Measurements from ENCODE around the gene KANK2.

KANK2 gene

DNA sequence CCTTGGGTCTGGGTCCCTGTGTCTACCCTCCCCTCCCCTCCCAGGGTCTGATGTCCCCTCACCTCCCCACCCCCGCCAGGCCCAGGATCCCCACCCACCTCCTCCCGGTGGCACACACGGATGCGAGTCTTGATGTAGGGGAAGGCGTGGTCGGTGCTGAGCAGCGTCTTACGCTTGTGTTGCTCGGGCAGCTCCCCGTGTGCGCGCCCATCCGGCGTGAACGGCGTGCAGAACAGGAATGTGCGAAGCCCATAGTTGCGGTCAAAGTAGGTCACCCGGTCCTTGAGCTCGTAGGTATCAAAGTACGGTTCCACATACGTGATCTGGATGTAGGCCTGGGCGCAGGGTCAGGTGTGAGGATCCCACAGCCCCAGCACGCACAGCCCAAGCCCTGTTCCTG lies 4.4 kb upstream of the KANK2 start:
- TF ChIP-seq, protein P1, sequence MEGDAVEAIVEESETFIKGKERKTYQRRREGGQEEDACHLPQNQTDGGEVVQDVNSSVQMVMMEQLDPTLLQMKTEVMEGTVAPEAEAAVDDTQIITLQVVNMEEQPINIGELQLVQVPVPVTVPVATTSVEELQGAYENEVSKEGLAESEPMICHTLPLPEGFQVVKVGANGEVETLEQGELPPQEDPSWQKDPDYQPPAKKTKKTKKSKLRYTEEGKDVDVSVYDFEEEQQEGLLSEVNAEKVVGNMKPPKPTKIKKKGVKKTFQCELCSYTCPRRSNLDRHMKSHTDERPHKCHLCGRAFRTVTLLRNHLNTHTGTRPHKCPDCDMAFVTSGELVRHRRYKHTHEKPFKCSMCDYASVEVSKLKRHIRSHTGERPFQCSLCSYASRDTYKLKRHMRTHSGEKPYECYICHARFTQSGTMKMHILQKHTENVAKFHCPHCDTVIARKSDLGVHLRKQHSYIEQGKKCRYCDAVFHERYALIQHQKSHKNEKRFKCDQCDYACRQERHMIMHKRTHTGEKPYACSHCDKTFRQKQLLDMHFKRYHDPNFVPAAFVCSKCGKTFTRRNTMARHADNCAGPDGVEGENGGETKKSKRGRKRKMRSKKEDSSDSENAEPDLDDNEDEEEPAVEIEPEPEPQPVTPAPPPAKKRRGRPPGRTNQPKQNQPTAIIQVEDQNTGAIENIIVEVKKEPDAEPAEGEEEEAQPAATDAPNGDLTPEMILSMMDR (conservative IDR thresholded peaks at IDR 0.05), result no peak

DNA sequence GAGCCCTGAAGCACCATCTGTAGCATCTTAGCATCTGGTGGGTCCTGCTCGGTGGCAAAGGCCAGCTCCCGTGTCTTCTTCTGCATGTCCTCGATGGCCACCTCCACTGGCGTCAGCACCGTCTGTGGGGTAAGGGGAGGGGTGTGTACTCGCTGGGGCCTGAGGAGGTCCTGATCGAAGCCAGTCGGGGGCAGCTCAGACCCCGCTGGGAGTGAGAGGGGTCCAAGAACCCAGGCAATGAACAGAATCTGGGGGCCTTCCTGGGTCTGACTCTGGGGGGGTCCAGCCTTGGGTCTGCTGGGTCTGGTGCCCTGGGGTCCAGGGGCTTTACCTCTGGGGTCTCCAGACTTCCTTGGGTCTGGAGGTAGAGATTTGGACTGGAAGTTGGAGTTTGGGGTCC lies 3.6 kb upstream of the KANK2 start:
- TF ChIP-seq, protein P1 (conservative IDR thresholded peaks at IDR 0.05), result no peak
- no peak overlapping the region for H3K27ac ChIP-seq

More for the DNA sequence above, 4.4 kb upstream of the KANK2 start:
- no peak overlapping the region for H3K27ac ChIP-seq

DNA sequence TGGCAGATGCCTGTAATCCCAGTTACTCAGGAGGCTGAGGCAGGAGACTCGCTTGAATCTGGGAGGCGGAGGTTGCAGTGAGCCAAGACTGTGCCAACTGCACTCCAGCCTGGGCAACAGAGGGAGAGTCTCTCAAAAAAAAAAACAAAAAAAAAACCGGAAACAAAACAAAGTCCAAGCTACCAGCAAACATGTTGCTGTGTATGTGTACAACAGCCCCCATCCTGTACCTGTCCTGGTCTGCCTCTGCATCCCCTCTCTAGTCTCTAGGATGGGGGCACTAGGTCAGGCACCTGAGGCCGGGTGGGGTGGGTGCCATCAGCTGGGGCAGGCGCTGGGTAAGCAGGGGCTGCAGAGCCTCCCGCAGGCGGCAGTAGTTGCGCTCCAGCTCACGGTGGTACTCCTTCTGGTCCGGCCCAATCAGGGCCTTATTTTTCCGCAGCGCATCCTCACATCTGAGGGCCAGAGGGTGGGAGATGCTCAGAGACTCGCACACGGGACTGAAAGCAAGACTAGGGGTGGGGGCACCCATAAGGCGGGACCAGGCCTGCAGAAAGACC lies 2.8 kb upstream of the KANK2 start:
- no peak overlapping the region for H3K27ac ChIP-seq
- TF ChIP-seq, protein P1 (conservative IDR thresholded peaks at IDR 0.05), result no peak

DNA sequence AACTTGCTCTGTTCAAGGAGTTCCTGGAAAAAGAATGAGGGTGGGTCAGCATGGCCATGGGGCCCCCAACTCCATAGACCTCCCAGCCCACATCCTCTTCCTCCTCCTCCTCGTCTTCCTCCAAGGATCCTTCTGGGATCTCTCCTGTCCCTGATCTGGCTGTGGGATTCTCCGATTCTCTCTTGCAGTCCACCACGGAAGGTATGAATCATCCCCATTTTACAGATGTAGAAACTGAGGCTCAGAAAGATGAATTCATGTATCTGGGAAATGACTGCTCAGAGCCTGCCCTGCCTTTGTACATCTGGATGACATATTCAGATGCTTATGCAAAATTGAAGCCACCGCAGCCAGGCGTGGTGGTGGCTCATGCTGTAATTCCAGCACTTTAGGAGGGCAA lies 2.2 kb upstream of the KANK2 start:
- peak overlapping the region; percentile 73; the same call in 1 of the 2 replicates for H3K27ac ChIP-seq
- TF ChIP-seq, protein P1 (conservative IDR thresholded peaks at IDR 0.05), result no peak

DNA sequence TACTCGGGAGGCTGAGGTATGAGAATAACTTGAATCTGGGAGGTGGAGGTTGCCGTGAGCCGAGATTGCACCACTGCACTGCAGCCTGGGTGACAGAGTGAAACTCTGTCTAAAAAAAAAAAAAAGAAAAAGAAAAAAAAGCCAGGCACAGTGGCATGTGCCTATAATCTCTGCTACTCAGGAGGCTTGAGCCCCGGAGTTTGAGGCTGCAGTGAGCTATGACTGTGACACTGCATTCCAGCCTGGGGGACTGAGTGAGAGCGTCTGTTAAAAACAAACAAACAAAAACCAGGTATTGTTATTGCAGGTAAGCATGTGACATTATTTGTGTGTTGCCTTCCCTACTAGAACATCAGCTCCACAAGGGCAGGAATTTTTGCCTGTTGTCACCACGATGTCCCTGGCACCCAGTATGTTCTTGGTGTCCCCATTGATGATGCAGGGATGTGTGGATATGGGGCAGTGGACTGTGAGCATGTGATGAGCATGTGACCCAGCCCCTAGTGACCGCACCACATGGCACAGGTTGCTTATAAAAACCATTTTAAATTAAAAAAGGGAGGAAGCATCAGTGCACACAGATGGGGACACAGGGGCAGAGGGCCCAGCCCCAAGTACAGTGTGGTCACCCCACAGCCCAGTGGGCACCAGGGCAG lies 1.6 kb upstream of the KANK2 start:
- TF ChIP-seq, protein P1 (conservative IDR thresholded peaks at IDR 0.05), result no peak
- H3K27ac ChIP-seq, result peak overlapping the region; percentile 73

DNA sequence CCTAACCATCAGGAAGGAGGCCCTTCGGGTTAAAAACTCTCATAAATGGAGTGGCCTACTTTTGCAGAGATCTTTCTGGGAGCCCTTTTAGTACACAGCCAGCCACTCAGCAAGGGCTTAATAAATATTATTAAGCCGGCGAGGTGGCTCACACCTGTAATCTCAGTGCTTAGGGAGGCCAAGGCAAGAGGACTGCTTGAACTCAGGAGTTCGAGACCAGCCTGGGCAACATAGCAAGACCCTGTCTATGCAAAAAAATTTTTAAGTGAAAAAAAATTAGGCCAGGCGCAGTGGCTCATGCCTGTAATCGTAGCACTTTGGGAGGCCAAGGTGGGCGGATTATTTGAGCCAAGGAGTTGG lies 810 bp upstream of the KANK2 start:
- H3K27ac ChIP-seq, result peak overlapping the region; percentile 73
- TF ChIP-seq, protein P1 (conservative IDR thresholded peaks at IDR 0.05), result no peak

DNA sequence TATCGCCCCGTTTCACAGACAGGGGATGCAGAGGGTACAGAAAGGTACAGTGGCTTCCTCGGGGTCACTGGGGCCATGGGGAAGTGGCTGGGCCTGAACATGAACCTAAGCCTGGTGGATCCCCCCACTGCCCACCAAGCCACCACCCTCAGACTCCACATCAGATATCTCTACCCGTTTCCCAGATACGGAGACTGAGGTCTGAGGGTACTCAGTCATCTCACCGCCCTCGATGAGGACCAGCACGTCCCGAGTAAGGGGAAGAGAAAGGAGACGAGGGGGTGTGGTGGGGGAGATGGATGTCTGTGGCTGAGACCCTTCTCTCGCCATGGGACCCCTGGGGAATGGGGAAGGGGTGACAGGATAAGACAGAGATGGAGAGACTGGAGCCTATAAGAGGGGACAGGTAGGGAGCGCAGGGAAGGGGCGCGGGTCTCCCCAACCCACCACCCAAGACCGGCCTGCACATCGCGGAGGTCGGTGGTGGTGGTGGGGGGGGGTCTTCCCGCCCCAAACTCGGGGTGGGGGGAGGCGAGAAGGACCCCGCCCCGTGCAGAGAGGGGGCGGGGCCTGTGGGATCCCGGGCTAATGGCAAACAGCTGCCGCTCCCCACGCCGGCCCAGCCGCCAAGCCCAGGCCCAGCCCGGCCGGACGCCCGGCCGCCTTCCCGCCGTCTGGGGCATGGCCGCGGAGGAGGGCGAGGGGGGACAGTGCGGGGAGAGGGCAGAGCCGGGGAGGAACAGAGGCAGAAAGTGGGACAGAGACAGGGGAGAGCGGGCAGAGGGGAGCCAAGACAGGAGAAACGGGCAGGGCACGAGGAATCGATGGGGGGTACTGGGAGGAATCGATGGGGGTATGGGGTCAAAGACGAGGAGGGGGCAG lies 698 bp downstream of the KANK2 start:
- peak overlapping the region; percentile 73; the same call in 1 of the 2 replicates for H3K27ac ChIP-seq
- TF ChIP-seq, protein P1 (conservative IDR thresholded peaks at IDR 0.05), result no peak
